Cardiac muscle cell (in vitro differentiated cells and primary cell): Measurements from ENCODE around the gene PMF1. TPM values are rescaled to one million over a fixed set of nuclear protein-coding genes. Genes with fewer than 3 reads are reported as not detected.

Source experiments
- DNase-seq, 2 donors: peaks; one replicate each; pipeline versions ENCODE4 v3.0.0 to v3.0.0-alpha.2; 2010 to 2017; ENCODE audit warnings: low read depth in 1 of 2, low spot score in 1 of 2
- H3K27ac ChIP-seq: fragments of 200-600 bp; sonication (generic); 2 replicates; pipeline ENCODE4 v1.5.1; 2016
- H3K27me3 ChIP-seq: fragments of 200-600 bp; sonication (generic); 2 replicates; pipeline ENCODE4 v1.6.0; 2016; ENCODE audit warnings: control low read depth
- H3K36me3 ChIP-seq: fragments of 200-600 bp; sonication (generic); 2 replicates; pipeline ENCODE4 v1.5.1; 2016; ENCODE audit warnings: control low read depth
- H3K4me1 ChIP-seq: fragments of 200-600 bp; sonication (generic); 2 replicates; pipeline ENCODE4 v1.8.1; 2017; ENCODE audit warnings: low read depth, mild to moderate bottlenecking, mixed run types
- H3K4me3 ChIP-seq: fragments of 200-600 bp; sonication (generic); 2 replicates; pipeline ENCODE4 v1.5.1; 2016; ENCODE audit warnings: mild to moderate bottlenecking
- H3K9me3 ChIP-seq: fragments of 200-600 bp; sonication (generic); 2 replicates; pipeline ENCODE4 v1.5.1; 2017; ENCODE audit warnings: low read depth, mild to moderate bottlenecking, control low read depth
- polyA plus RNA-seq: library from polyadenylated mRNA; unstranded; fragments of >200 nt; fragmentation: Nextera tagmentation; extraction: Ambion mirVana; gene quantifications from 2 replicates; pipeline ENCODE4 v1.2.1, GENCODE V29; 2016
- total RNA-seq: library from RNA; depleted of rRNA; stranded (reverse); fragments of >200 nt; gene quantifications from 2 replicates; pipeline ENCODE4 v1.2.3, GENCODE V29; 2016
- TF ChIP-seq, protein P1 (sequence below): IDR thresholded peaks from 2 replicates; pipeline ENCODE4 v1.5.1; 2012; ENCODE audit warnings: low read depth, mild to moderate bottlenecking, low read length

Gene PMF1
- total and polyA plus RNA-seq, 2 experiments from 2014 or later, result 106 to 151 TPM

DNA sequence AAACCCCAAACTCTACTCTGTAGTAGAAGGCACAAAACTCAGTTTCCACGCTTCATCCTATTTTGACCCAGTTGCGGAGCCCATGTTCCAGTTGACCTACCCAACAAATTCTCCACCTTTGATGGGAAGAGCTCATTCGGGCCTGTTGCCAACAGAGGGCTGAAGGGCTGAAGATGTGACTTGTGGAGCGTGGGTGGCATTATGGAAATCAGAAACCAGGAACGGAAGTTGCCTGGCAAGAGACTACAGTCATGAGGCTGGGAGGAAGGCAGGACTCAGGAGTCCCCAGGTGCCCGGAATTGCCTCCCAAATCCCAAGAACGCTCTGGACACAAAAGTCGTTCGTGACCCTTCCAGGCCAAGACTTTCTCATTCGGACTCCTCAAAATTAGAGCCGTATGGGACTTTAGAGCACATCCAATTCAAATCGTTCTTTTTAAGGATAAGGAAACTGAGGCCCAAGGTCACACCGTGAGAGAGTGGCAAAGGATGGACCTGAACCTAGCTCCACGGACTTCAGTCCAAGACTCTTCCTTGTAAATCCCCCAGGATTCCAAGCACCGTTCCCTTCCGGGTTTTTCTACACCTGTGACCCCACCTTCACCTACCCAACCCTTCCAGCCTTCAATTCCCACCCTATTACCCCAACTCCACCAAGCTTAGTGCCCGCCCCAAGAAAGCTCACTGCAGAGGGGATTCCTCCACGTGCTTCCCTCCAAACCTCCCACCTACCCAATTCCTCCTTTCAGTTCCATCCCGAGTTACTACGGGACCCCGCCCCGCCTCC is 69.1 kb downstream of the PMF1 start:
- Histone ChIP-seq H3K9me3 (no peaks in the 10 kb centered on the region), H3K36me3 (peaks cover 15% of the 10 kb centered on the region), H3K4me1 (peaks cover 19% of the 10 kb centered on the region), H3K4me3 (peak overlapping the region; percentile 59), H3K27me3 (no peaks in the 10 kb centered on the region), H3K27ac (peak overlapping the region; percentile 94)
- TF ChIP-seq, protein P1, sequence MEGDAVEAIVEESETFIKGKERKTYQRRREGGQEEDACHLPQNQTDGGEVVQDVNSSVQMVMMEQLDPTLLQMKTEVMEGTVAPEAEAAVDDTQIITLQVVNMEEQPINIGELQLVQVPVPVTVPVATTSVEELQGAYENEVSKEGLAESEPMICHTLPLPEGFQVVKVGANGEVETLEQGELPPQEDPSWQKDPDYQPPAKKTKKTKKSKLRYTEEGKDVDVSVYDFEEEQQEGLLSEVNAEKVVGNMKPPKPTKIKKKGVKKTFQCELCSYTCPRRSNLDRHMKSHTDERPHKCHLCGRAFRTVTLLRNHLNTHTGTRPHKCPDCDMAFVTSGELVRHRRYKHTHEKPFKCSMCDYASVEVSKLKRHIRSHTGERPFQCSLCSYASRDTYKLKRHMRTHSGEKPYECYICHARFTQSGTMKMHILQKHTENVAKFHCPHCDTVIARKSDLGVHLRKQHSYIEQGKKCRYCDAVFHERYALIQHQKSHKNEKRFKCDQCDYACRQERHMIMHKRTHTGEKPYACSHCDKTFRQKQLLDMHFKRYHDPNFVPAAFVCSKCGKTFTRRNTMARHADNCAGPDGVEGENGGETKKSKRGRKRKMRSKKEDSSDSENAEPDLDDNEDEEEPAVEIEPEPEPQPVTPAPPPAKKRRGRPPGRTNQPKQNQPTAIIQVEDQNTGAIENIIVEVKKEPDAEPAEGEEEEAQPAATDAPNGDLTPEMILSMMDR, result no peak
- peak; percentile 12 to 31 for DNase-seq

DNA sequence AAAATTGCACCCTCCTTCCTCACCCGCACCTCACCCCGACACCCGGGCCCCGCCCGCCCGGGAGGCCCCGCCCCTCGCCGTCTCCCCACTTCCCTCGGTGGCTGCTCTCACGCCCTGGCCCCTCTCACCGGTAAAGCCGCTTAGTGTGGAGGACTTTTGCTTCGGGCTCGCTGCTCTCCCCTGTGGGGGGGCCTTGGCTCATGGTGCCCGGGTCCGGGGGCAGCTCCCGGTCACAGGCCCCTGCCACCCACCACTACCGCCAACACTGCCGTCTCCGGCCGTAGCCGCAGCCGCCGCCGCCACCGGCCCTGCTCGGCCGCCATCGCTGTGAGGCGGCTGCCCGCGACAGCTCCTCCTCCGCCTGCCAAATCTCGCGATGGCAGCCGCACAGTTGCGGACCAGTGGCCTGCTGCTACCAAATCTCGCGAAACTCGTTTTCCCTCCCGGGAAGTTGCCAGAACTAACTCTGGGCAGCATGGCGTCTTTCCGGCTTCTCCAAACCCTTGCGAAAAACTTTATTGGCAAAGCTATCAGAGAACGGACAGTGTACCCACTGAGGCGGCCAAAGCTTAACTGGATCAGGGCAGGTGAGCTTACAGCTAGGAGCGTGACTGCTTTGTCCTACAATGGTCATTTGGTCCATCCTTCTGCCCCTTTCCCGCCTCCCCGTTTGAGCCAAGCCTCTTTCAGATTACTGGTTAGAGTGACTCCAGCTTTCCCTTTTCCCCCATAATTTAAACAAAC is 69.8 kb downstream of the PMF1 start, which contains the start of gene SMG5:
TSS of gene SMG5 (minus strand) at position 347 of the 744 bp plus-strand sequence. CDS start at position 202, 145 bp downstream.
- TF ChIP-seq, protein P1, result no peak
- no peaks in the 10 kb centered on the region for H3K9me3 ChIP-seq

DNA sequence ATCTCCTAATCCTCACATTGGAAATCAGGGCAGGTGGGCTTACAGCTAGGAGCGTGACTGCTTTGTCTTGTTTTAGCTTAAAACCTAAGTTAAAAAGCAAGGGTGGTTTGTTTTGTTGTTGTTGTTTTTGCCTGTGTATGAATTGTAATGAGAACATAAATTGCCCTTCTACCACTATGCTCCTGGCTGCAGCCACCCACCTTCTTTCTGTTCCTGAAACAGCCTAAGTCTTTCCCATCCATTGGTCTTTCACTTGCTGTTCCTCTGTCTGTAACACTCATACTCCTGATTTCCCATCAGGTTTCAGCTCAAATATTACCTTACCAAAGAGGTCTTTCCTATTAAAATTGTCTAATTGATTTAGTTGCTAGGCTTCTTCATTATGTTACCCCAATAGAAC is 70.7 kb downstream of the PMF1 start:
- H3K4me1 ChIP-seq, result peaks cover 19% of the 10 kb centered on the region
- TF ChIP-seq, protein P1, result no peak
- no peaks in the 10 kb centered on the region for H3K27me3 ChIP-seq
- DNase-seq, result no peak
- H3K36me3 ChIP-seq, result peaks cover 4% of the 10 kb centered on the region
- peak overlapping the region; percentile 67 for H3K27ac ChIP-seq
- H3K4me3 ChIP-seq, result peak overlapping the region; percentile 59
- H3K9me3 ChIP-seq, result no peaks in the 10 kb centered on the region

More for the DNA sequence above, 69.8 kb downstream of the PMF1 start, which contains the start of gene SMG5:
- Histone ChIP-seq H3K27me3 (no peaks in the 10 kb centered on the region), H3K4me1 (peaks cover 19% of the 10 kb centered on the region), H3K27ac (peak within 1 kb of the TSS; percentile 94), H3K4me3 (peak within 1 kb of the TSS; percentile 59), H3K36me3 (peaks cover 11% of the 10 kb centered on the region)
- DNase-seq, result peak; percentile 99

DNA sequence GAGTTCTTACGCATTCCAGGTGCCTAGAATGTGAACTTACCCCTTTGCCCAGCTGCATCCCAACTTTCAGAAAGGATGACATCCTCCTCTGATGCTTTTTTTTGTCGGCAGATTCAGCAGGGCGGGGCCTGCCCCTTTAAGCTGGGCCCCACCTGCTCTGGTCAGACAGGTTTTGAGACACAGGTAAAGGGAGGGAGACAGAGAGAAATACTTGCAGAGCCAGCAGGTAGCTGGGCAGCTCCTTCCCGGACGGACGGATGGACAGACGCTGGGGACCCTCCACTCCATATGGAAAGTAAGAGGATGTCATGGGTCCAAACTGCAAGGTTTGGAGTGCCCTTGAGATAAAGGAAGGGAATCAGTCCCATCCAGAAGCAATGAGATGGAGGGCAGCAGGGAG is 71.3 kb downstream of the PMF1 start, which contains the start of gene TMEM79:
TSS of gene TMEM79 (plus strand) at position 214 of the 400 bp plus-strand sequence. CDS start 902 bp downstream, outside the sequence.
- peak within 1 kb of the TSS; percentile 59 for H3K4me3 ChIP-seq
- TF ChIP-seq, protein P1, result no peak
- no peaks in the 10 kb centered on the region for H3K9me3 ChIP-seq
- peaks cover 19% of the 10 kb centered on the region for H3K4me1 ChIP-seq
- H3K27ac ChIP-seq, result peak within 1 kb of the TSS; percentile 67
- no peaks in the 10 kb centered on the region for H3K27me3 ChIP-seq
- H3K36me3 ChIP-seq, result no peaks in the 10 kb centered on the region
- DNase-seq, result no peak

DNA sequence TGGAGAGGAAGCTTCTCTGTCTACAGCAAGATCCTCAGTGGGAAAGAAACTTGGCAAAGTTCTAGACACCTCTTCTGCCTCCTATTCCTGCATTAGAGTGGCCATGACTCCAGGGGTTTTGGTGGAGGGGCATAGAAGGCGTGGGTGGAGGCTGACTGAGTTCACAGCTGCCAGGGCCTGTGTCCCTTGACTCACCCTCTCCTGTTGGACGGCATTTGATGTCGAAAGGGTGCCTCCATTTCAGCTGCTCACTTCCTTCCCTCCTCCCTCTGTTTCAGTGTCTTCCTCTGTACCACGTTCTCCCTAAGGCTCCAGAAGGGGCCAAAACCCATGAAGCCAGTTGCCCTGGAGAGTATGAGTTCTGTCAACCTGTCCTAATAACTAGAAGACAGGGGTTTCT is 72.0 kb downstream of the PMF1 start:
- no peaks in the 10 kb centered on the region for H3K27me3 ChIP-seq
- H3K4me1 ChIP-seq, result peaks cover 19% of the 10 kb centered on the region
- DNase-seq, result peak in 1 of 2 donors; percentile 14
- no peak overlapping the region for H3K4me3 ChIP-seq
- no peak overlapping the region for H3K27ac ChIP-seq
- TF ChIP-seq, protein P1, result no peak
- H3K36me3 ChIP-seq, result no peaks in the 10 kb centered on the region
- H3K9me3 ChIP-seq, result no peaks in the 10 kb centered on the region
